ENCODE results near the gene CPSF7.
"Not testable (repeated sequence)": the region's sequence is repeated elsewhere in the genome, so short reads cannot be mapped to it uniquely, and the experiment has no call there.

CPSF7 gene

GRCh38 chr11:61468002-61468401 is 38.2 kb upstream of the CPSF7 start:
- Histone ChIP-seq H3K27me3 (ENCODE audit: low read length) (no peaks in the 10 kb centered on the region), H3K9me3 (ENCODE audit: insufficient read depth, low read length) (no peaks in the 10 kb centered on the region), H3K4me2 (ENCODE audit: low read depth, low read length, poor library complexity, severe bottlenecking) (no peak overlapping the region), H3F3A (ENCODE audit: insufficient read depth) (no peaks in the 10 kb centered on the region), H3K9me2 (replicated peaks; ENCODE audit: insufficient read depth, low read length) (no peaks in the 10 kb centered on the region), H2AFZ (ENCODE audit: low read depth, low read length, severe bottlenecking) (no peak overlapping the region), H3K27ac (ENCODE audit: low read depth, low read length) (no peak overlapping the region), H3K79me2 (ENCODE audit: insufficient read depth, low read length) (no peaks in the 10 kb centered on the region), H4K20me1 (ENCODE audit: low read depth, low read length) (no peaks in the 10 kb centered on the region), H3K36me3 (ENCODE audit: low read length) (no peaks in the 10 kb centered on the region), H3K4me3 (ENCODE audit: insufficient read depth, low read length, poor library complexity, severe bottlenecking) (no peak overlapping the region), H3K9ac (ENCODE audit: low read length) (no peak overlapping the region)
- TF ChIP-seq EZH2phosphoT487 (conservative IDR thresholded peaks at IDR 0.05; ENCODE audit: low read length) (no peak), CTCF (IDR thresholded peaks at IDR 0.05; ENCODE audit: insufficient read depth, low read length, poor library complexity, severe bottlenecking) (no peak)

GRCh38 chr11:61467602-61468001 is 37.8 kb upstream of the CPSF7 start:
- not testable (repeated sequence) for H4K20me1 ChIP-seq (ENCODE audit: low read depth, low read length); H3K9ac ChIP-seq (ENCODE audit: low read length); H3K27ac ChIP-seq (ENCODE audit: low read depth, low read length); H3F3A ChIP-seq (ENCODE audit: insufficient read depth); H3K4me3 ChIP-seq (ENCODE audit: insufficient read depth, low read length, poor library complexity, severe bottlenecking); H3K27me3 ChIP-seq (ENCODE audit: low read length); H3K36me3 ChIP-seq (ENCODE audit: low read length); H3K9me2 ChIP-seq (replicated peaks; ENCODE audit: insufficient read depth, low read length); H3K79me2 ChIP-seq (ENCODE audit: insufficient read depth, low read length); H3K9me3 ChIP-seq (ENCODE audit: insufficient read depth, low read length); H2AFZ ChIP-seq (ENCODE audit: low read depth, low read length, severe bottlenecking); H3K4me2 ChIP-seq (ENCODE audit: low read depth, low read length, poor library complexity, severe bottlenecking)

DNA sequence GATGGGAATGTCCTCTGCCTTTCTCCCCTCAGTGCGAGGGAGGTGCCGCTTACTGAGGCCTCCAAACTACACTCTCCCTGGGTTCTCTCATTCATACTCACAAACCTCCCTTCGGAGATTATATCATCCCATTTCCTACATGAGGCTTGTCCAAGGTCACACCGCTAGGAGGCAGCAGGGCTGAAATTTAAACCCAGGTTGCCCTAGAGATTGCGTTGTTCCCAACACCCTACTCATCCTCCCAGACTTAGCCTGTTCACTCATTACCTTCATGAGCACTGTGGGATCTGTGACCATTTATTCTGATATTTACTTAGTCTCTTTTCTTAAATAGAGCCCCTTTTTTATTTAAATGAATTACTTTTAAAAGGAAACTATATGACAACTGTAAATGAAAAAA is 31.2 kb upstream of the CPSF7 start:
- H2AFZ ChIP-seq (ENCODE audit: low read depth, low read length, severe bottlenecking) = no peak overlapping the region
- no peaks in the 10 kb centered on the region for H4K20me1 ChIP-seq (ENCODE audit: low read depth, low read length)
- H3K27ac ChIP-seq (ENCODE audit: low read depth, low read length) = no peak overlapping the region
- no peak overlapping the region for H3K4me2 ChIP-seq (ENCODE audit: low read depth, low read length, poor library complexity, severe bottlenecking)
- no peaks in the 10 kb centered on the region for H3K9me2 ChIP-seq (replicated peaks; ENCODE audit: insufficient read depth, low read length)
- no peak overlapping the region for H3K9ac ChIP-seq (ENCODE audit: low read length)
- H3K79me2 ChIP-seq (ENCODE audit: insufficient read depth, low read length) = no peaks in the 10 kb centered on the region
- no peaks in the 10 kb centered on the region for H3K27me3 ChIP-seq (ENCODE audit: low read length)
- H3K9me3 ChIP-seq (ENCODE audit: insufficient read depth, low read length) = no peaks in the 10 kb centered on the region
- TF ChIP-seq CTCF (IDR thresholded peaks at IDR 0.05; ENCODE audit: insufficient read depth, low read length, poor library complexity, severe bottlenecking) (no peak), EZH2phosphoT487 (conservative IDR thresholded peaks at IDR 0.05; ENCODE audit: low read length) (no peak)
- H3K4me3 ChIP-seq (ENCODE audit: insufficient read depth, low read length, poor library complexity, severe bottlenecking) = no peak overlapping the region
- no peaks in the 10 kb centered on the region for H3K36me3 ChIP-seq (ENCODE audit: low read length)
- H3F3A ChIP-seq (ENCODE audit: insufficient read depth) = no peaks in the 10 kb centered on the region

DNA sequence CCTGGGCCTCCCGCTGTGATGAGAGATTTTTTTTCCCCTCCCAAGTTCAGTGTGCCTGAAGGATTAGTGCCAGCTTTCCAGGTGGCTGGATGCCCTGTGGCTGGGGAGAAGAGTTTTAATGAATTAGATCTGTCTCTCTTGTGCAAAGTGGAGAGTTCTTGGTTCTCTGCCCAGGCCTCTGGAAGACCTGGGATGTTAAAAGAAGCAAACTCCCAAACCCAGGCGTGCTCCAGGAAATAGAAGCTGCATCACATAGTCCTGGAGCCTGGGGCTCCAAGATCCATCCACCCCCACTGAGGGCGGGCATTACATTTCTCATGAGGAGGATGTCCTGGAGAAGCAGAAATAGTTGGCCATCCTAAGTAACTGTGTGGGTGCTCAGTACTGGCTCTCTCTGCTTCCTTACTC is 30.7 kb upstream of the CPSF7 start:
- Histone ChIP-seq H3K27me3 (ENCODE audit: low read length) (no peaks in the 10 kb centered on the region), H3K36me3 (ENCODE audit: low read length) (no peaks in the 10 kb centered on the region), H3K27ac (ENCODE audit: low read depth, low read length) (no peak overlapping the region), H3K79me2 (ENCODE audit: insufficient read depth, low read length) (no peaks in the 10 kb centered on the region), H3K4me2 (ENCODE audit: low read depth, low read length, poor library complexity, severe bottlenecking) (no peak overlapping the region), H3K9me3 (ENCODE audit: insufficient read depth, low read length) (no peaks in the 10 kb centered on the region), H4K20me1 (ENCODE audit: low read depth, low read length) (no peaks in the 10 kb centered on the region), H3K9ac (ENCODE audit: low read length) (no peak overlapping the region), H2AFZ (ENCODE audit: low read depth, low read length, severe bottlenecking) (no peak overlapping the region), H3K4me3 (ENCODE audit: insufficient read depth, low read length, poor library complexity, severe bottlenecking) (no peak overlapping the region), H3F3A (ENCODE audit: insufficient read depth) (no peaks in the 10 kb centered on the region), H3K9me2 (replicated peaks; ENCODE audit: insufficient read depth, low read length) (no peaks in the 10 kb centered on the region)
- TF ChIP-seq EZH2phosphoT487 (conservative IDR thresholded peaks at IDR 0.05; ENCODE audit: low read length) (no peak), CTCF (IDR thresholded peaks at IDR 0.05; ENCODE audit: insufficient read depth, low read length, poor library complexity, severe bottlenecking) (no peak)
